COR-L47 (cell line): ENCODE data around the gene NECTIN4.

Experiments used
- DNase-seq: peaks from one replicate; lab custom pipeline; 2025; lab: John Stamatoyannopoulos, UW

Gene NECTIN4

DNA sequence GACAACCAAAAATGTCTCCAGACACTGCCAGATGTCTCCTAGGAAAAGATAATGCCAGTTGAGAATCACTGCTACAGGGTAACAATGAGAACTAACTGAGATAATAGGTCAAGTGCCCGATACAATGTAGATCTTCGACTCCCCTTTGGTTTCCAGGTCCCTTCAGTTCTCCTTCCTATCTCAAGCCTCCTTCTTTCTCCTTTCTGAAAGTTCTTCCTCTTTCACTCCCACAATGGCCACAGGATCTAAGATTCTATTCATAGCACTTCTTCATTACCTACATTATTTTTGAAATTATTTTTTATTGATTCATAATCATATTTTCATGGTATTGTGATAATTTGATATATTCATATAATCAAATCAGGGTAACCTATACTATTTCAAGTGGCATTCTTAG is 22.2 kb upstream of the NECTIN4 start:
- DNase-seq = no peak

GRCh38 chr1:161111117-161111516 is 21.8 kb upstream of the NECTIN4 start:
- DNase-seq = no peak

GRCh38 chr1:161106431-161106830 is 17.1 kb upstream of the NECTIN4 start:
- no peak for DNase-seq

GRCh38 chr1:161100556-161100955 is 11.2 kb upstream of the NECTIN4 start:
- no peak for DNase-seq

- no peak for DNase-seq
Measured at GRCh38 chr1:161099090-161099802, 9.9 kb upstream of the NECTIN4 start.

DNA sequence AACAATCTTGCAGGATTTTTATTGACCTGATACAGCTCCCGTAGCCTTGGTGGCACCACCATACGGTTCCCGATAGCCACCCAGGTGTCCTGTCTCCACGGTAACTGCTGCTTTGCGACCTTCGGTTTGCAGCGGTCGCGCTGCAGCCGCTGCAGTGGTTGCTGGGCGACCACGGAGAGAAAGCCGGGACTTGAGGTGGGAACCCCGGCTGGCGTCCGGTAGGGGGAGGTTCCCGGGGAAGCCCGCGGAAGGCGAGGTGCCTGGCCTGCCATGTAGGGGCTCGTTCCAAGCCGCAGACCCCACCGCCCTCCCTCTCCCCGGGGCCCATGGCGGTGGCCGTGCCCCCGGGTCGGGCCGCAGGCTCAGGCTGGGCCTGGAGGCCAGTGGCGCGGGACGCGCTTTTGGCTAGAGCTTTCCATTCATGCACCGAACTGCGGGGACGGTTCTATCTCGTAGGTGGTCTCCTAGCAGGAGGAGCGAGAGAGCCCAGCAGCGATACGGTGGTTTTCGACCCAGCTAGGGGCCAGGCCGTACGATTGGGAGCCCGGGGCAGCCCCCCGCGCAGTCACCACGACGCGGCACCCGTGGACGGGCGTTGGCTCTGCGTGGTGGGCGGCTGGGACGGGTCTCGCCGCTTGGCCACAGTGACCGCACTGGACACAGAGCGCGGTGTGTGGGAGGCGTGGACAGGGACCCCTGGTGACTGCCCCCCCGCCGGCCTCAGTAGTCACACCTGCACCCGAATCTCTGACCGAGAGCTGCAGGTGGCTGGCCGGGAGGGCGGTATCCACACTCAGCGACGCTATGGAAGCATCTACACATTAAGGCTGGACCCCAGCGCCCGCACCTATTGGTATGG is 9.1 kb upstream of the NECTIN4 start, which contains the start of gene KLHDC9:
TSS of gene KLHDC9 (plus strand) at position 152 of the 859 bp plus-strand sequence. CDS start at position 327, 175 bp downstream.
- DNase-seq = peak; percentile 85

GRCh38 chr1:161096530-161096929 is 7.2 kb upstream of the NECTIN4 start:
- DNase-seq = no peak

GRCh38 chr1:161096015-161096414 is 6.7 kb upstream of the NECTIN4 start:
- DNase-seq = no peak

DNA sequence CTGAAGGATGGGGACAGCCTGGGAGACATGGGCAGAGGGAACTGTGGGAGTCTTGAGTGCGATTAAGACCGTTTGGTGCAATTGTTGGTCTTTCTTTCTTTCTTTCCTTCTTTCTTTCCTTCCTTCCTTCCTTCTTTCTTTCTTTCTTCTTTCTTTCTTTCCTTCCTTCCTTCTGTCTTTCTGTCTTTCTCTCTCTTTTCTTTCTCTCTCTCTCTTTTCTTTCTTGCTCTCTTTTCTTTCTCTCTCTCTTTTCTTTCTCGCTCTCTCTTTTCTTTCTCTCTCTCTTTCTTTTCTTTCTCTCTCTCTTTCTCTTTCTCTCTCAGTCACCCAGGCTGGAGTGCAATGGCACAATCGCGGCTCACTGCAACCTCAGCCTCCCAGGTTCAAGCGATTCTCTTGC is 5.9 kb upstream of the NECTIN4 start:
- DNase-seq = no peak

- no peak for DNase-seq
Measured at GRCh38 chr1:161094481-161094880, 5.1 kb upstream of the NECTIN4 start.

DNA sequence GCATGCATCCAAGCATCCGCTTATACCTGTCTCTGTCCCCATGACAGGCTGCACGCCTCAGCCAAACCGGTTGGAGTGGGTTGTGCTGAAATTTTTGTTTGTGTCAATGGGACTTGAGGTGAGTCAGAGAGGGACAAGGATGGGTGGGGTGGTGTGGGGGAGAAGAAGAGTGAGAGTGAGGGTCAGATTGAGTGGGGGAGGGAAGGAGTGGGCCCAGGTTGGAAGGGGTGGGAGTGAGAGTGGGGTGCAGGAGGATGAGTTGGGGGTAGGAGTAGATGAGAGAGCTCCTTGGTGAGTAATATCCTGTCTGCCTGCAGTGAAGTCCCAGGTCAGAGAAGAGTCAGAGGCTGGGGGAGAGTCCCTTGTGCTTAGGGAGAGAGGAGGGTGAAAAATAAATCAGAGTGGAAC is 3.3 kb upstream of the NECTIN4 start:
- DNase-seq = no peak

DNA sequence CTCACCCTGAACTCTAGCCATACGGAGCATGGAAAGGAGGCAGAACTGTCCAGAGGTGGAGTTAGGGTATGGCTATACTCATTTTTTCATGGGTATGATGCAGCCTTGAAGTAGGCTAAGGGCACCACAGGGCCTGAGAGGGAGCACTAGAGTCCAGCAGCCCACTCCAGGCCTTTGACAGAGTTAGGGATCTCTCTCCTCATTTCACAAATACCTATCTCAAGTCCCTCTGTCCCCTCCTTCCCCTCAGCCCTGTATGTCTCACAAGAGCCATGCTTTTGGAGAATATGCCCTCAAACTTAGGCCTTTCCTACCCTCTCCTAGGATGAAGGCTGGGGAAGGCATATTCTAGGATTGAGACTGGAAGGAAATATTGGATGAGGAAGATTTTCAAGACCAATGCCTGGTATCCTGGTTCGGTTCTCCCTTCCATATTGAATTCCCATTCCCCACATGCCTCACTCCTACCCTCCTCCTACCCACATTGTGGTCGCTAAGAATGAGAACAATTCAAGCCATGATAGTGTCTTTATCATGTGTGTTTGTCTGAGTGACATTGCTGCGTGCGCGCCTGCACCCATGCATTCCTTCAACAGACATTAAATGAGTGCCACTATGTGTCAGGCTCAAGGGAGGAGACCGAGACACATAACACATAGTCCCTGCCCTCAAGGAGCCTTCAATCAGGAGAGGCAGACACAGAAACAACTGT is 2.6 kb upstream of the NECTIN4 start:
- DNase-seq = no peak

GRCh38 chr1:161091093-161091492 is 1.7 kb upstream of the NECTIN4 start:
- no peak for DNase-seq

DNA sequence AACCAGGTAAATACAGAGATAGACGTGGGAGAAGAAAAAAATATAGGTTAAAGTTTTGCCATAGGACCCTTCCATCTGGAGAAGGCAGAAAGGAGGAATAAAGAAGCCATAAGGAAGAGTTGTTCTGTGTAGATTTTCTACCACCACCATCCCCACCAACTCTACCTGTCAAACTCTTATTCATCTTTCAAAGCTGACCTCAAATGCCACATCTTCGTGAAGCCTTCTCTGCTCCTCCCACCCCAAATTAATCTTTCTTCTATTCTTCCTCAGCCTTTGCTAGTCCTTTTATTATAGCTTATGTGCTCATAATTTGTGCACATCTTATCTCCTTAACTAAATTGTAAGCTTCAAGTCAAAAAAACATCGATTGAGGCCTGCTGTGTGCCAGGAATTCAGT is 1.3 kb upstream of the NECTIN4 start:
- no peak for DNase-seq

- DNase-seq = no peak
Measured at GRCh38 chr1:161089938-161090337, 580 bp upstream of the NECTIN4 start.

GRCh38 chr1:161088587-161089110 is 709 bp downstream of the NECTIN4 start:
- DNase-seq = no peak

GRCh38 chr1:161086457-161086856 is 2.9 kb downstream of the NECTIN4 start:
- DNase-seq = no peak

DNA sequence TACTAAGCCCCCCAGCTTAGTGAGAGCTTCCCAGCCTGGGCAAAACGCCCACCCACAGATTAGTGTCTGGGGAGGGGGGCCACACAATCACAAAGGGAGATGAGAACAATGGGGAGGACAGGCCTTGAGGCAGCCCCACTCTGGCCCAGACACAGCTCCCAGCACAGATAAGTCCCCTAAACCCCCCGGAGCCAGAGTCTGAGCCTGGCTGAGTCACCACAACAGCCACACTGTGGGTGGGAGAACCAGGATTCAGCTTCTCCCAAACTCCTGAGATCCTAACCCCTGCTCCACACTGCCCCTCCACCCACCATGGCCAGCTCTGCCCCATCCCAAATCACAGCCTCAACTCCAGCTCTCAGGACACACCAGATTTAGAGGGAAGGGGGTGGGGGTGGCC is 4.2 kb downstream of the NECTIN4 start:
- DNase-seq = no peak

DNA sequence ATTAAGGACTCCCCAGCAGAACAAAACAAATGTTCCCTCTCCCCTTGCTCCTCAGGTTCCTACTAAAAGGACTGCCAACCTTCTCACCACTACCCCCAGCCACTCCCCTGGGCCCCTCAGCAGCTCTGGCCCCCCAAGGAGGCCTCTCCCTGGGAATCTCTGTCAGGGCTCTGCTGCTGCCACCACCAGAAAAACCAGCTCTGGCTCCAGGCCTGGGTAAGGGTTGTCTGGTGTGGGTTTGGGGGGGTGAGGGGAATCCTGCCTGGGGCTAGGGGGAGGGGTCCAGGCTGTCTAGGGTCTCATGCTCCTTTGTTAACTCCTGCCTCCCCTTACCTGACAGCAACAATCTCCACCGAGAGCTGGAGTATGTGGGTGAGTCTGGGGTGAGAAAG is 4.8 kb downstream of the NECTIN4 start:
- no peak for DNase-seq

DNA sequence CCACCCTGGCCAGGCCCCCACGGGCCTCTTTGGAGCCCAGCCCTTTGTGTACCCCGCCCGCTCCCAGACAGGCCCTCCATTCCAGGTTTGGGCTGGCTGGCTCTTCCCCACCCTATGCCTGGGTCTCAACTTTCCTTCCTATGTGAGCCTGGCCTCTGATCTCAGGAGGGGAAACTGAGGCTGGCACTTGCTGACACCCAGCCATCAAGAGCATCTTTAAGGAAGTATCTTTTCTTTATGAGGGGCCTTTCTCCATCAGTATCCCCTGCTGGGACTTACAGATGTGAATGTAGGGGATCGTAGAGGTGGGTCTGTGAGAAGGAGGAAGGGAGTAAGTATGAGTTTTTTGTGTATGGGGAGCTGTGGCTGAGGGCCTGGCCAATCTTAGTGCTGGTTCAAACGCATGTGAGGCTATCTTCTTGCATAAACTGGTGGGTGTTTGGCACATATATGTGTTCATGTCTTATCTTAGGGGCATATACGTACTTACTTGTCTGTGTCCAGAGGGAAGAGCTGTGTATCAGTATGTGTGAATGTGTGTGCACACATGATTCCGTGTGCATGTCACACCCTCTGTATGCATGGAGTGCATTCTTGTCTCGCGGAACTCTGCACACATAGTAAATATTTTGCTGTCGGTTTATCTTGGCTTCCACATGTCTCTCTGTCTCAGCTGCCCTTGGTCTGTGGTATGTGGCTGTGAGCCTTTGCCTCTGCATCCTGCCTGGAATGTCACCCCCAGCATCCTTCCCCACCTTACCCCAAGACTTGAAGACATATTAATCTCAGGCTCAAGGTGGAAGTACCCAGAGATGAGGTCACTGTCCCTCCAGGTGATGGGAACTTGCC is 5.4 kb downstream of the NECTIN4 start:
- DNase-seq = no peak

DNA sequence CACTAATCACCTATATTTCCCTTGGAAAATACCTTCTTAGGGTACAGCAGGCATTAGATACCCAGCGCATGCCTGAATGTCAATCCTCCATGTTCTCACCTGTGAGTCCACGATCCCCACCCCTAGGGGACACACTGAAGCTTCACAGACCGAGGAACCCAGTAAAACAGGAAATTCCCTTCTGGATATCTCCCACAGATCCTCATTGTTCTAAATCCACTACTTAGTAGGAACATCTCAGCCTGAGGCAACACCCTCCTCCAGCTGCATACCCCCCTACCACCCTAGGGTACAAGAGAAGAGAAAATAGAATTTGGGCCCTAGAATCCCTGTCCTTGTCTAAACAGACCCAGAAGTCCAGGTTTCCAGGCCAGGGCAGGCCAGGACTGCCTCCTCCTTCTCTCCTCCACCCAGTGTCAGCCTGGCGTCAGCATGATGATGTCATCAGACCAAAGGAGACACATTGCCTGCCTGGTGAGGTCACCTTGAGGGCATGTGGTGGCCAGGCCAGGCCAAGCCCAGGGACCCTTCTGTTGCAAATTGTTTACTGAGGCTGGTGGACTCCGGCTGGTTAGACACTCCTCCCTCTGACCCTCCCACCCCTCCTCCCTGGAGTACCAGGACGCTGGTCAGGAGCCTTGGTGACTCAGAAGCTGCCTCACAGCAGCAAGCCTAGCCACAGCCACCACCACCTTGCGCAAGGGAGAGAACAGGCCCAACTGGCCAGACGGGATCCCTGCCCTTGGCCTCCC is 6.2 kb downstream of the NECTIN4 start:
- DNase-seq = no peak
